GM21825 (cell line): ENCODE data around the gene TMPRSS13.
"Not testable (repeated sequence)": the region's sequence is repeated elsewhere in the genome, so short reads cannot be mapped to it uniquely, and the experiment has no call there.

Source experiments
- ATAC-seq: cut with Tn5 transposase; IDR thresholded peaks from one replicate; pipeline ENCODE4 v1.9.1; 2021; ENCODE audit warnings: mild to moderate bottlenecking, moderate library complexity; ENCODE audit not compliant: unreplicated experiment

TMPRSS13 gene

DNA sequence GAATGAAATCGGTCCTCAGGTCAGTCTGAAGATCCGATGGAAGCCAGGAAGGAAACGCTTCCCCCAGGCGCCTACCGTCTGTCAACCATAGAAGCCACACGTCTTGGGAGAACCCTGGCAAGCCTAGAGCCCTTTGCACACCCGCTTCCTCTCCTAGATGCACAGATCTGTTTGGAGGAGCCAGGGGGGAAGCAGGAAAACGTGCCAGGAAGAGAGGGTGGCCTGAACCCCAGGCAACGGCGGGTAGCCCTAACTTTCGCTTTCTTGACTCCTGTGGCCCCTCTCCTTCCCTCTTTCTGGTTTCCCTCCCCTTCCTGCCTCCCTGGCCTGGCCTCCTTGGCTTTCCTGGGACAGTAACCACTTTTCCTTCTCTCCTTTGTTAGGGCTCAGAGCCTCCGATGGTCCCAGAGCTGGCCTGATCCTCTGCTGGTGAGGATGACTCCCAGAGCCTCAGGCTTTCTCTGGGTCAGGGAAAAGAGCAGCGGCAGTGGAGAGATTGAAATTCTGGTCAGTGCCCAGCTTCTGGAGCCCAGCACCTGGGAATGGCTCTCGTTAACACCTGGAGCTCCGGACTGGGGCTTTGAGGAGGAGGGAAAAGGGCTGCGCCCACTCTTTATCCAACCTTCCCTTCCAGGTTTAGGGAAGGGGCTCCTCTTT, 54.8 kb downstream of the TMPRSS13 start:
- ATAC-seq, result no peak

DNA sequence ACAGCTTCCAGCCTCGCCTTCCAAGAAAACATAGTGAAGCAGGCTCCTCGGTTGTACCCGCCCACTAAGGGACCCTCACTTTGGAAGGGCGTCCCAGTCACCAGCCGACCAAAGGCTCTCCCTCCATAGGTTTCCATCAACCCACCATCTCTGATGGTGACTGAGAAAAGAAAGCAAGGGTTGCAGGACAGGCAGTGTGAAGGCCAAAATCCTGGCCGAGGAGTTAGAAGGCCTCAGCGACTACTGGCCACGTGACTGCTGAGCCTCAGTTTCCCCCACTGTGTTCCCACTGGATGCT, 55.4 kb downstream of the TMPRSS13 start:
- no peak for ATAC-seq

DNA sequence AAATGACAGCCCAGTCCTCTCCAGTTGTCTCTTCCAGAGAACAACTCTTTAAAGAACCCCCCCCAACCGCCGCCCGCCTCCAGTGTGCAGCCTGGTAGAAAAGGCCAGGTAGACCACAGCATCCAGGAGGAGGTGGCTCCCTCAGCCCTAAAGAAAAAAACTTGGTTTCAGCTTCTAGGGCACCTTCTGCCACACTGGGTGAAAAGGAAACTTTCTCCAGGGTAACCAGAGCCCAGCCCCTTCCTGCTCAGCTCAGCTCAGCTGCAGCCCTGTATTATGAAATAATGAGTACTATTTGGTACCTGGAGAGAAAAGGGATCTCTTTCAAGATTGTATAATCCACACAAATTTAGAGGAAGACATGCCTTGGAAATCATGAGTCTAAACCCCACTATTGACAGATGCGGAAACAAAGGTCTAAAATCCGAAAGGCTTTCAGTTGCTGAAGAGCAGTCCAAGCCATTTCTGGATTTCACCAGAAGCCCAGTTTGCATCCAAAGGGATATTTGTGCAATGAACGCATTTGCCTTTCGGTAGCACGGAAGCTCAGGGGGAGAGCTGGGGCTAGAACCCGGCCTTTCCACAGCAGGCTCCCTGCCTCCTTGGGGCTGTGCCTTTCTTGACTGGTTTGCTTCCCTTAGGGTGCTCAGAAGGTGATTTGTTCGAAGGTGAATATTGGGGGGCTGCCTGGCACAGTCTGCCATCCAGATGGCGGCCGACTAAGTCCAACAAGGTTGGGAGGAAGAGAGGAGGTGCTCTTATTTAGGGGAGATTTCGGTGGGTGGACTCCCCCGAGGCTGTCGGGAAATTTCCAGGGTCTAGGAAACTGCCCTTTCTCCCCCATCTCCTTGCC, 56.0 kb downstream of the TMPRSS13 start:
- ATAC-seq, result no peak

DNA sequence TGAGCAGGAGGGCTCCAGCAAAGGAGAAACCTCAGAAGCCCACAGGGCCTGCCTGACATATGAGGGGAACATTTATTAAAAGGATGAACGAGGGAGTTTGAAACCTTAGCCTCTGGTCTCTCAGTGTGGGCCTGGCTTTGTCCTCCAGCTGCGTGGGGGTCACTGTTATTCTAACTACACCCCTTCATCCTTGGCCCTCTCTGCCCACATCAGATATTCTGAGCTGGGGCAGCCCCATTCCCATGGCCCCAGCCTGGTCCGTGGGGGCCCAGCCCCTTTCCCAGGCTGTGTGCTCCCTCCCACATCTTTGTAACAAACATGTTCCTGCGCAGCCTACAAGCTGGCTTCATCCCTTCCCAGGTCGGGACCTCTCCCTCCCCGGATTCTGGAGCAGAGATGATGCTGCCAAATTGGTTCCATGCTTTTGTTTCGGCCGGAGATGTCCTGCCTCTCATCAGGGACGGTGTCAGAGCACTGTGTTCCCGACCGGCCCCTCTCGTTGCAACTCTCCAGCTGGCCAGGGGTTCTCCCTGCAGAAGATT, 56.7 kb downstream of the TMPRSS13 start:
- ATAC-seq, result no peak

DNA sequence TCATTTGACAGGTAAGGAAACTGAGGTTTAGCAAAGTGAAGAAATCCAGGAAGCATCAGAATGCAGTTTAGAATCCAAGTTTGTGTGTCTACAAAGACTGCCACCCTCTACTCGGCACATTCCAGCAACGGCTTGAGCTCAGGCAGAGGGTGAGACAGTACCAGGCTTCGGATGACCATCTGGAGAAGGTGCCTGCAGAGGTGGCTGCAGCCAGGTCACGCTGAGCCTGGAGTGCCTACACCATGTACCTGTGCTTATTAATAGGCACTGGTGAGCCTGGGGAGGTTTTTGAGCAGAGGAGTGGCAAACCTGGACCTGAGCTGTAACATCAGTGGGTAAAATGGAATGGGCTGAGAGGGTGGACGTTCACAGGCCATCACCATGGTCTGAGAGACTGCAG, 57.4 kb downstream of the TMPRSS13 start:
- no peak for ATAC-seq

DNA sequence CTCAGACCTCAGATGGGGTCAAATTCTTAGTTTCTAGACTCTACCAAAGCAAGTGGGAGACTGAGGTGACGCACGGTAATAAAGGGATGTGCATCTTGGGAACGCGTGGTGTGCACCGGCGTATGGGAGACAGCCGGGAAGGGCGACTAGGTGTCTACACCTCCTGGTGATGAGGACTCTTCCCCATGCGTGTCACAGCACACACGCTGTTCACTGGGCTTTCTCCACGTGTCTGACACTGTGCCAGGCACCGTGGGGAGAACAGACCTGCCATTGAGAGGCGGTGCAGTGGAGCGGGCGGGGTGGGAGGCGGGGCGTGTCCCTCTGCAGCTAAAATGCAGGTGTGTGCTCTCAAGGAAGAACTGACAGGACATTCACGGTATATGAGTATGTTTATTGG, 58.0 kb downstream of the TMPRSS13 start:
- no peak for ATAC-seq

DNA sequence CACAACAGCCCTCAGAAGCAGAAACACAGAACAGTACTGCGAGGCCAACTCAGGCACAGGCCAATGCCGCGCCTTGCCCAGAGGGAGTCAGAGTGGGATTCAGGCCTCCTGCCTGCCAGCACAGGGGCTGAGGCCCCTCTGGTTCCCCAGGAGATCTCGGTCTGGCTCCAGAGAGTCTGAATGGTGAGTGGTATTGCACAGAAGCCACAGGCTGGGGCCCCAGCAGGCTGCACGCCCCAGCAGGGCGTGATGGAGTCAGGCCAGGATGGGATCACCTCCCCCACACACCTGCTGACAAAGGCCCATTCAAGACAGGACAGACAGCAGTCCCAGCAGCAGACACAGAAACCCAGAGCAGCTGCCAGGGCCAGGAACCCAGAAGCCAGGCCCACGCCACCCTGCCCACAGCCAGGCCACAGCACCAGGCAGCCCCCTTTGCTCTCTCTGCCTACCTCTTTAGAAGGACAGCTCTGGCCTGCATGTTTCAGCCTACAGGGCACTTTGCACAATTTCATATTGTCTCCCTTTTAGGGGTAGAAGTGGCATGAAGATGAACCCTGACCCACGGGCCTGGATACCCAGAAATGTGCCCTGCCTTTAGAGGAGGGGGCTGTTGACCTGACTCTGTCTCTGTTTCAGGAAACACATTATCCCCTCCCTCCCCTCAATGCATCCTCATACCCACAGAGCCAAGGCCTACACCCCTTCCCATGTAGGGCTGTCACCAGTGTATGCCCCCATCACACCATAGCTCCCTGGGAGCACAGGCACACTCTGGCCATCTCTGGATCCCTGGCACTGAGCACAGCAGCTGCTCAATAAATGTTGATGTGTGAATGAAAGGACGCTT, 58.9 kb downstream of the TMPRSS13 start:
- no peak for ATAC-seq

DNA sequence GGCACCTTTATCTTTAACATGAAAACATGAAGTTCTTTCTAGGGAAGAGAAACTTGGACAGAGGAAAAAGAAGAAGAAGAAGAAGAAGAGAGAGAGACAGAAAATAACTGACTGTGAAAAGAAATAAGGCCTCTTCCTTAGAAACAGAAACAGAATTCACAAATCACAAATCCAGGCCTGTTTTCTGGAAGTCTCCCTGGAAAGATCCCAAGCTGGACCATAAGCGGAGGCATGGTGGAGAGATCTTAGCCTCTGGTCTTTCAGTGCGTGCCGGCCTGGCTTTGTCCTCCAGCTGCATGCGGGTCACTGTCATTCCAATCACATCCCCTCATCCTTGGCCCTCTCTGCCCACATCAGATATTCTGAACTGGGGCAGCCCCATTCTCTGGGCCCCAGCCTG, 59.6 kb downstream of the TMPRSS13 start:
- no peak for ATAC-seq

DNA sequence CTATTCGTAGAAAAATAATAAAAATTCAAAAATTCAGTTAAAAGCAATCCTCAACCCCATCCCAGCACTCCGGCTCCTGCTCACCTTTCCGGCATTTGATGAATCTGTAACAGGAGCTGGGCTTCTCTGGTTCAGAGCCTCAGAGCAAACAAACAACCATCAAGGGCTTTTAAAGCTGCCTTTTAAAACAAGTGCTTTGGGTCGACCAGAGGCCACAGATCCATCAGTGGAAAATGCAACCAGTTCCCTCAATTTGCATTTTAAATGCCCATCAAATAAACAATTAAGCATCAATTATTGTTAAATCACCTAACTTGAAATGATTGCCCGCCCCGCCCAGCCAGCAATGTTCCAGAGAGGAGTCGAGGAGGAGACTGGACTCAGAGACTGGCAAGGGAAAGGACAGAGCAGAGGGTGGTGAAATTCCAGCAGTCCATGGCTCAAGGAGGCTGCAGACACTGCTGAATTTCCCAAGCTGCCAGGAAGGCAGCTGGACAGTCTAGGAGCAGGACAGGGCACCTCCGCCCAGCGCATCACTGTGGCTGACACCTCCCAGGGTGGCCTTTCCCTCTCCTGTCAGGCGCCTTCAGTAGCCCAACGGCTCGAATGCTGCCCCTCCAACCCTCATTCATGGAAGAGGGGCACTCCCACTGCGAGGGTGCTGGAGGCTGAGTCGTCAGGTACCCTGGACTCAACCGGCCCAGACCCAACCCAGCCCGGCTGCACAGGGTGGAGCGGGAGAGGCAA, 60.2 kb downstream of the TMPRSS13 start:
- ATAC-seq, result no peak

DNA sequence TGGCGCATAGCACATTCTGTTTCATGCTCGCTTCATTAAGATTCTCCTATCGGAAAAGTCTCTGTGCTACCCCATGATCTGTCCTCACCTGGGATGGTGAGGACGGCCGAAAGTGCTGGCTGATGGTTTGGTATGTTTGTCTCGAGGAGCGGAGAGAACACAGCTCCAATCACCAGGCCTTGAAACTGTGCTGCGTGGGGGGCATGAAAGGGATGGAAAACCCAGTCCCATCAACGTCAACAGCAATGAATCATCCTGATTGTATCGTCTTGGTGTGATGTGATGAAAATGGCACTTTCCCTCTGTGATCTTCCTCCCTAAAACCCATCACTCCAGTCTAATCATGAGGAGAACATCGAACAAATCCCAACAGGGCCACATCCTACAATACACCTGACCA, 61.1 kb downstream of the TMPRSS13 start:
- ATAC-seq, result no peak

DNA sequence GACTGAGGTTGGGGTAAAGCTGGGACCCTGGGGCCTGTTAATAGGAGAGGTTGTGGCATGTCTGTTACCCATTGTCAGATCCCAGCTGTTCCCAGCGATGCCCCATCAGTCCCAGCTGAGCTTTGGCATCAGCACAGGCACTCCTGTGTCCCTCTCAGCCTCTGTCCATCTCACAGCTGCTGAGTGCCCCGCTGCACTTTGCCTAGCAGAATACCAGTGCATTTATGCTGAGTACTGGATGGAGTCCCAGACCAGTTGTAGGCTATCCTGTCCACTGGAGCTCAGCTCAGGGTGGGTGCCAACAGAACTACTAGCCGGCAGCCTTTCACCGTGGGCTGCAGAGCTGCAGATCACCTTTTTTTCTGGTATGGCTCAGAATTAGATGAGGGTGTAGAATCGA, 62.7 kb downstream of the TMPRSS13 start:
- ATAC-seq, result no peak

DNA sequence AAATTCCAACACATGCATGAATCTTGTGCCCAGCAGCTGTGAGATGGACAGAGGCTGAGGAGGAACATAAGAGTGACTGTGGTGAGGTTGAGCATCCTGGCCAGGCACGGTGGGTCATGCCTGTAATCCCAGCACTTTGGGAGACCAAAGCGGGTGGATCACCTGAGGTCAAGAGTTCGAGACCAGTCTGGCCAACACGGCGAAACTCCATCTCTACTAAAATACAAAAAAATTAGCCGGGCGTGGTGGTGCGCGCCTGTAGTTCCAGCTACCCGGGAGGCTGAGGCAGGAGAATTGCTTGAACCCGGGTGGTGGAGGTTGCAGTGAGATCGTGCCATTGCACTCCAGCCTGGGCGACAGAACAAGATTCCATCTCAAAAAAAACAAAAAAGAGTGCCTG, 63.7 kb downstream of the TMPRSS13 start:
- ATAC-seq, result not testable (repeated sequence)

DNA sequence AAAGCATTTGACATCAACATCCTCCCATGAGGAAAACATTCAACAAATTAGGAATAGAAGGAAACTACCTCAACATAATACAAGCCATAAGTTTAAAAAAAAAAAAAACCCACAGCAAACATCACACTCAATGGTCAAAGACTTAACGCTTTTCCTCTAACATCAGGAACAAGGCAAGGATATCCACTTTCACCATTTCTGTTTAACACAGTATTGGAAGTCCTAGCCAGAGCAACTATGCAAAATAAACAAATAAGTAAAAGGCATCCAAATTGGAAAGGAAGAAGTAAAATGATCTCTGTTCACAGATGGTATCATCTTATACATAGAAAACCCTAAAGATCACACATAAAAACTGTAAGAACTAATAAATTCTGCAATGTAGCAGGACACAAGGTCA, 65.8 kb downstream of the TMPRSS13 start:
- ATAC-seq, result no peak

DNA sequence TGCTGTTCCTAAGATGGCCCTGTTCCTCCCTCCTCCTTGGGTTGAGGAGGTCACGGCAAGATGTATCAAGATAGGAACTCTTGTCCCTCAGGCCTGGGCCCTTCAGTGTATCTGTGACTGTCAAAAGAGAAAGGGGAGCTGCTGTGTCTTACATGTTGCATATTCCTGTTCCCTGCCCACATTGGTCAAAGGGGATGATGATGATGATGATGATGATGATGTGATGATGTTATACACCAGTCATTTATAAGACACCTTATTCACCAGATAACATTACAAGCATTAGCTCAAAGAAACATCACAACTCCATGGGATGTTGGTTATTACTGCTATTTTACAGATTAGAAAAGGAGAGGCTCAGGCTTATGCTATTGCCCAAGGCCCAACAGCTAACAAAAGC, 66.4 kb downstream of the TMPRSS13 start:
- ATAC-seq, result no peak

DNA sequence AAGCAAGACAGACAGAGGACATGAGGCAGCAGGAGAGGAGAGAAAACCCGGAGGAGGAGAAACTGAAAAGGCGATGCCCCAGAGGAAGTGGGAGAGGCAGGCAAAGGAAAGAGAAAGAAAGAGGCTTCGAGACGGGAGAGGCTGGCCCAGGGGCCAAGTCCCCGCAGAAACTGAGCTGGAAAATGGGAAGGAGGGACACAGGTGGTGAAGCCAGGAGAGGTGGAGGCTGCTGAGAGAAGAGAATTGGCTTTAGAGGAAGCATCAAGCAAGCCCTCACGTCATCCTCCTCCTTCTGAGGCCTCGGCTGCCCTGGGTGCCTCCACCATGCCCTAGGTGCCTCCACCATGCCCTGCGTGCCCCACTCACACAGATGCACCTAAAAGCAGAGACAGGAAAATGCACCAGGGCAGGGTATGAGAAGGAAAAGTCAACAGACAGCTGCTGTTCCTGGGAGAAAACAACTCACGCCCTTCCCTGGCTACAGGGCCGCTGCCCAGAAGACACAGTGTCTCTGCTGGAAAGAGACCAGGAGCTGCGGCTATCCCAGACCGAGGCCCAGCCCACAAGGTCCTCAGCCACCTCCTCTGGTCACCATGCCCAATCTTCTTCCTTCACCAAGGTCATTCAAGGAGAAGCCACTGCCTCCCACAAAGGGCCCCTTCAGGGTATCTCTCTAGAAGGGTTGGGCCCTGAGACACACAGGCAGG, 67.0 kb downstream of the TMPRSS13 start:
- ATAC-seq, result no peak

DNA sequence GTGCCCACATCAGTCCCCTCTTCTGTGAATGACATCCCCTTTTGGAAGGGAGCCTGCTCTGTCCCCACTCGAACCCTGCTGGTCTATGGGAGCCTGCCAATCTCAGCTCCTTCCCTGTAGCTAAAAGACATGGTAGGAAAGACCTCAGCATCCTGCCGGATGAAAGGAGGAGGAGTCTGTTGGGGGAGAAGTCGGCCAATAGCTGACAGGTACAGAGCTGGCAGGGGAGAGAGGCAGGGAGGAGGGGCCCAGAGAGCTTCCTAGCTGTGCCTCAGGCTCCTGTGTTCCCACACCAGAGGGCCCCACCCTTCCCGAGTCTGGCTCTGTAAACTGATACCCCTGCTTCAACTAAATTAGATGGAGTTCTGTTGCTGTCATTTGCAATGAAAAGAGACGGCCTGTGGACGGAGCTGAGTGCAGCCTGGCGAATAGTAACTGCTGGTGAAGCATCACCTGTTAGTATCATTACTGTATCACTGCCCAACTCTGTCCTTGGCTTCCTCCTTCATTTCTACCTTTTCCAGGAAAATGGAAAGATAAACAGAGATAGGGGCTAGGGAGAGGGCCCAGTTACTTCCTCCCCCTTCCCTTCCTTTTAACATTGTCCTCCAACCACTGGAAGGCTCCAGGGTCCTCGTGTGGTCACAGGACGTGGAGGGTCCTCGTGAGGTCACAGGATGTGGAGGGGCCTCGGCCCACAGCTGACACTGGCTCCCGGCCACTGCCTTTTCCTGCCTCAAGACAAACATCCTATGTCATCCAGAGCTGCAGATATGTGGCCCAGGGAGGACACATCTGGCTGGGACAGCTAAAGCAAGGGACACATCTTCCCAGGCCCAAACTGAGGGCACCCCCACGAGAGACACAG, 67.8 kb downstream of the TMPRSS13 start:
- no peak for ATAC-seq

DNA sequence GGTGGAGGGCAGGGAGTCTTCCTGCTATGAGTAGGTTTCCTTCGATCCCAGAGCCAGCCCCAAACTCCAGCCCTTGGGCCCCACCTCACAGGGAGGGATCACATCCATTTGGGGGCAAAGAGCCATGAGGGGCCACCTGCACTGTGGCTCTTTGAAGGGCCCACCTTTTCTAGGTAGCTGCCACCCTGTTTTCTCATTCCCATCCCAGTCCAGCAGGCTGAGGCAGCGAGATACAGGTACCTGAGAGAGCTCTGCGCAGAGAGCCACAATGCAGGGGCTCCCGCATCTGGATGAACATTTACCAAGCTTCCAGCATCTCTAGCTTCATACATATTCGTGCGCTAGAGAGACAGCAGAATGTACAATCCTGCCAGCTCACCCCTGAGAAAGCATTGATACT, 69.1 kb downstream of the TMPRSS13 start:
- ATAC-seq, result no peak

DNA sequence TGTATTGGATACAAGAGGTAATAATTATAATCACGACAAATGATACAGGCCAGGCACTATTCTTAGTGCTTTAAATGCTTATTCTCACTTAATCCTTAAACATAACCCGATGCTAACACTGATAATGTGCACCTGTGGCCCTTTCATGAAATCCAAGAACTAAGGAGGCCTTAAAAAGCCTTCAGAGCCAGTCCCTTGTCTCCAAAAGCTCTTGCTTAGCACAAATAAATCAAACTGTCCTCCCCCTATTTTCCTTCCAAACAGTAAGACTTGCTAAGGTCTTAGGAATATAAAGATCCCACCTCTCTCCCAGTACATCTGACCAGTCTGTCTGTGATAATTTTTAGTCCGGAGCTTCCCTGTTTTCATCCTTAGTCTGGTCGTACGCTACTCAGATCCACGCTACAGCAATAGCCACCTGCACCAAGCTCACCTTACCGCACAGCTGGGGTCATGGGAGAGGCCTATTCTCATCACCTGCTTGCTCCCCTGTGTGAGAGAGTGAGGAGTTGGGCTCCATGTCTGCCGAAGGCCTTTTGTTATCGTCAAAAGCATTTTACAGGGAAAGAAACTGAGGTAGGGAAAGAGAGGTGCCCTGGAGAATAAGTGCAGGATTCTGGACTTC, 69.6 kb downstream of the TMPRSS13 start:
- no peak for ATAC-seq

DNA sequence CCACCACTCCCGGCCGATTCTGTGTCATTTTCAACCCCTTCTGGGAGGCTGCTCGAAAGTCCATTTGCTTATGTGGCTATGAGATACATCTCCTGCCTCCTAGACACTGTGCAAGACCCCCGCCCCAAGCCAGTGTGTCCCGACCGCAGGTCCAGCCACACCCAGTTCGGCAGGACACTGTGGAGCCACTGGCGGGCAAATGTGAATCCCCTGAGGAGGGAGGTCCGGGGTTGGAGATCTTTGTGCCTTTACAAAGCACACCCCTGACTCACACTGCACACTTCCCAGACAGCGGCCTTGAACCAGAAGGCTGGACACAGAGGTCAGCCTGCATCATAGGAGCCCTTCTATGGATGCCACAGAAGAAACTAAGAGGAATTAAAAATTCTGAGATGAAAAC, 70.1 kb downstream of the TMPRSS13 start:
- ATAC-seq, result no peak
